Measurements from ENCODE around the gene KAZN.

The KAZN gene

GRCh38 chr1:14855801-14856200 lies 257.3 kb downstream of the KAZN start:
- no peak for TF ChIP-seq CTCF (IDR thresholded peaks at IDR 0.05; ENCODE audit: insufficient read depth, low read depth, low read length, missing control alignments)
- H3K4me3 ChIP-seq (ENCODE audit: low read depth, low read length): no peak overlapping the region

GRCh38 chr1:14857436-14858195 lies 259.1 kb downstream of the KAZN start:
- H3K4me3 ChIP-seq (ENCODE audit: low read depth, low read length): no peak overlapping the region
- no peak for TF ChIP-seq CTCF (IDR thresholded peaks at IDR 0.05; ENCODE audit: insufficient read depth, low read depth, low read length, missing control alignments)

More at GRCh38 chr1:14855801-14856200, 257.3 kb downstream of the KAZN start:
- no peak for DNase-seq (ENCODE audit: low read depth)

GRCh38 chr1:14862114-14862771 lies 263.8 kb downstream of the KAZN start:
- no peak overlapping the region for H3K4me3 ChIP-seq (ENCODE audit: low read depth, low read length)
- no peak for TF ChIP-seq CTCF (IDR thresholded peaks at IDR 0.05; ENCODE audit: insufficient read depth, low read depth, low read length, missing control alignments)
- DNase-seq (ENCODE audit: low read depth): no peak

More at GRCh38 chr1:14857436-14858195, 259.1 kb downstream of the KAZN start:
- DNase-seq (ENCODE audit: low read depth): no peak

GRCh38 chr1:14865106-14865505 lies 266.6 kb downstream of the KAZN start:
- TF ChIP-seq CTCF (IDR thresholded peaks at IDR 0.05; ENCODE audit: insufficient read depth, low read depth, low read length, missing control alignments): no peak
- no peak for DNase-seq (ENCODE audit: low read depth)
- H3K4me3 ChIP-seq (ENCODE audit: low read depth, low read length): no peak overlapping the region

GRCh38 chr1:14866911-14867612 lies 268.6 kb downstream of the KAZN start:
- DNase-seq (ENCODE audit: low read depth): peak; percentile 8
- no peak for TF ChIP-seq CTCF (IDR thresholded peaks at IDR 0.05; ENCODE audit: insufficient read depth, low read depth, low read length, missing control alignments)
- H3K4me3 ChIP-seq (ENCODE audit: low read depth, low read length): no peak overlapping the region

GRCh38 chr1:14869187-14869586 lies 270.7 kb downstream of the KAZN start:
- TF ChIP-seq CTCF (IDR thresholded peaks at IDR 0.05; ENCODE audit: insufficient read depth, low read depth, low read length, missing control alignments): no peak
- DNase-seq (ENCODE audit: low read depth): no peak
- no peak overlapping the region for H3K4me3 ChIP-seq (ENCODE audit: low read depth, low read length)
